NCI-H446 (cell line): Measurements from ENCODE around the gene MUC5B.

Source experiments
- DNase-seq, 2 experiments: peaks; one replicate each; lab custom pipeline; 2025; lab: John Stamatoyannopoulos, UW

The MUC5B gene

GRCh38 chr11:1220941-1221721 is 1.7 kb upstream of the MUC5B start:
- no peak for DNase-seq

- DNase-seq, result no peak
These were observed 986 bp upstream of the MUC5B start for GRCh38 chr11:1221848-1222311.

- no peak for DNase-seq
These were observed 662 bp downstream of the MUC5B start for GRCh38 chr11:1223346-1224110.

GRCh38 chr11:1224111-1224490 is 1.2 kb downstream of the MUC5B start:
- DNase-seq, result no peak

- DNase-seq, result no peak
These were observed 1.9 kb downstream of the MUC5B start for GRCh38 chr11:1224491-1225385.

GRCh38 chr11:1225386-1226225 is 2.7 kb downstream of the MUC5B start:
- DNase-seq, result no peak

GRCh38 chr11:1226226-1226985 is 3.5 kb downstream of the MUC5B start:
- no peak for DNase-seq

- no peak for DNase-seq
These were observed 4.2 kb downstream of the MUC5B start for GRCh38 chr11:1226986-1227550.

- DNase-seq, result no peak
These were observed 4.8 kb downstream of the MUC5B start for GRCh38 chr11:1227551-1228100.

- no peak for DNase-seq
These were observed 5.4 kb downstream of the MUC5B start for GRCh38 chr11:1228101-1228821.

GRCh38 chr11:1228921-1229451 is 6.1 kb downstream of the MUC5B start:
- no peak for DNase-seq

GRCh38 chr11:1229471-1230120 is 6.7 kb downstream of the MUC5B start:
- DNase-seq, result no peak

- no peak for DNase-seq
These were observed 7.2 kb downstream of the MUC5B start for GRCh38 chr11:1230121-1230455.

GRCh38 chr11:1230456-1231395 is 7.9 kb downstream of the MUC5B start:
- DNase-seq, result no peak

- DNase-seq, result no peak
These were observed 8.6 kb downstream of the MUC5B start for GRCh38 chr11:1231396-1232020.

GRCh38 chr11:1232021-1232882 is 9.4 kb downstream of the MUC5B start:
- no peak for DNase-seq
